ENCODE data around the gene RPL35A. TPM values are rescaled to one million over a fixed set of nuclear protein-coding genes. Genes with fewer than 3 reads are reported as not detected.

RPL35A gene
- polyA plus RNA-seq, 2 of the 4 experiments (the other 2 are of a cell fraction), result 930 to 1,060 TPM

GRCh38 chr3:197952440-197952839 lies 2.5 kb downstream of the RPL35A start (continued):
- TF ChIP-seq HEYL (CRISPR knock-in tag; IDR thresholded peaks at IDR 0.05), result no peak

- H3K4me3 ChIP-seq, result no peak overlapping the region
- H3K4me2 ChIP-seq, result peak overlapping the region; percentile 84
- ATAC-seq (no peak), DNase-seq (ENCODE audit: low read depth in 1 of 2, low spot score in 1 of 2) (no peak), FAIRE-seq (no peak)
- 79% methylated on average over 6 of the region's 6 CpGs for WGBS (ENCODE audit: missing lambda C conversion rate)
- ChIA-PET CTCF (no interaction called here), POLR2A (no interaction called here)
- TF ChIP-seq POLR2A (IDR thresholded peaks at IDR 0.05; ENCODE audit: low read length) (no peak), ZSCAN20 (CRISPR knock-in tag; IDR thresholded peaks at IDR 0.05) (no peak), HOXB5 (CRISPR knock-in tag; IDR thresholded peaks at IDR 0.05) (no peak), GATA3 (IDR thresholded peaks at IDR 0.05; ENCODE audit: borderline replicate concordance) (no peak), NR3C1 (IDR thresholded peaks at IDR 0.05) (no peak)
- H3K4me1 ChIP-seq, result peaks cover 31% of the 10 kb centered on the region
- no peaks in the 10 kb centered on the region for H3K9me3 ChIP-seq
- no peak overlapping the region for H3K27ac ChIP-seq
These were observed 3.3 kb downstream of the RPL35A start for GRCh38 chr3:197953325-197953724.

GRCh38 chr3:197953881-197954280 lies 3.9 kb downstream of the RPL35A start:
- Histone ChIP-seq H3K4me2 (0 out of 3 replicates have a peak overlapping the region, but pooled peaks have one; percentile 84), H3K27ac (no peak overlapping the region), H3K9me3 (no peaks in the 10 kb centered on the region), H3K4me1 (peaks cover 30% of the 10 kb centered on the region), H3K4me3 (no peak overlapping the region)
- 77% methylated on average over 7 of the region's 7 CpGs for WGBS (ENCODE audit: missing lambda C conversion rate)
- FAIRE-seq (no peak), ATAC-seq (no peak), DNase-seq (ENCODE audit: low read depth in 1 of 2, low spot score in 1 of 2) (no peak)
- CTCF ChIA-PET, result no interaction called here
- TF ChIP-seq BHLHE40 (IDR thresholded peaks at IDR 0.05; ENCODE audit: low read depth, low read length), result no peak
- POLR2A ChIA-PET, result no interaction called here

- Histone ChIP-seq H3K9me3 (no peaks in the 10 kb centered on the region), H3K4me2 (no peak overlapping the region), H3K27ac (no peak overlapping the region), H3K4me3 (no peak overlapping the region), H3K4me1 (peaks cover 35% of the 10 kb centered on the region)
- CTCF ChIA-PET, result no interaction called here
- POLR2A ChIA-PET, result interaction anchor here (0.7 kb wide), 1 partner anchor 155 kb away, joined by 4 read pairs; no protein-coding TSS in a partner anchor
- DNase-seq (ENCODE audit: low read depth in 1 of 2, low spot score in 1 of 2), result no peak
- TF ChIP-seq ZSCAN20 (CRISPR knock-in tag; IDR thresholded peaks at IDR 0.05) (no peak), EHMT2 (IDR thresholded peaks at IDR 0.05; ENCODE audit: low read depth) (no peak), HEYL (CRISPR knock-in tag; IDR thresholded peaks at IDR 0.05) (no peak), SMC3 (IDR thresholded peaks at IDR 0.05) (no peak), POLR2AphosphoS2 (conservative IDR thresholded peaks at IDR 0.05; ENCODE audit: low read length) (peak; percentile 76; the same call in 1 of the 2 replicates), POLR2A (IDR thresholded peaks at IDR 0.05; ENCODE audit: low read length) (no peak), TFCP2L1 (CRISPR knock-in tag; IDR thresholded peaks at IDR 0.05) (no peak), NR3C1 (IDR thresholded peaks at IDR 0.05) (no peak), KDM1A (IDR thresholded peaks at IDR 0.05; ENCODE audit: low read depth) (no peak), HOXA7 (CRISPR knock-in tag; IDR thresholded peaks at IDR 0.05) (peak; percentile 59; the same call in 1 of the 2 replicates), ZC3H11A (IDR thresholded peaks at IDR 0.05) (no peak)
- no peak for FAIRE-seq
- ATAC-seq, result no peak
- WGBS (ENCODE audit: missing lambda C conversion rate), result 94% methylated on average over 4 of the region's 4 CpGs
These were observed 6.0 kb downstream of the RPL35A start for GRCh38 chr3:197955892-197956477.

GRCh38 chr3:197956626-197956988 lies 6.6 kb downstream of the RPL35A start:
- WGBS (ENCODE audit: missing lambda C conversion rate), result 88% methylated on average over 2 of the region's 2 CpGs
- no peak overlapping the region for H3K4me3 ChIP-seq
- DNase-seq (ENCODE audit: low read depth in 1 of 2, low spot score in 1 of 2) (no peak), FAIRE-seq (no peak), ATAC-seq (no peak)
- TF ChIP-seq ATOH8 (CRISPR knock-in tag; IDR thresholded peaks at IDR 0.05; ENCODE audit: low read depth) (no peak), NFE2L2 (conservative IDR thresholded peaks at IDR 0.05; ENCODE audit: low read length) (no peak), SREBF2 (IDR thresholded peaks at IDR 0.05) (no peak)
- peaks cover 31% of the 10 kb centered on the region for H3K4me1 ChIP-seq
- ChIA-PET CTCF (no interaction called here), POLR2A (interaction anchor here (0.7 kb wide), 1 partner anchor 155 kb away, joined by 4 read pairs; no protein-coding TSS in a partner anchor)
- H3K27ac ChIP-seq, result no peak overlapping the region
- no peaks in the 10 kb centered on the region for H3K9me3 ChIP-seq
- H3K4me2 ChIP-seq, result no peak overlapping the region
